ENCODE data around the gene SHKBP1. TPM values are rescaled to one million over a fixed set of nuclear protein-coding genes. Genes with fewer than 3 reads are reported as not detected.

The SHKBP1 gene
- total and polyA plus RNA-seq, 2 of the 13 experiments (the other 11 are each of a cell fraction or from before 2014, with no cell fraction given): 16.2 to 17.4 TPM

DNA sequence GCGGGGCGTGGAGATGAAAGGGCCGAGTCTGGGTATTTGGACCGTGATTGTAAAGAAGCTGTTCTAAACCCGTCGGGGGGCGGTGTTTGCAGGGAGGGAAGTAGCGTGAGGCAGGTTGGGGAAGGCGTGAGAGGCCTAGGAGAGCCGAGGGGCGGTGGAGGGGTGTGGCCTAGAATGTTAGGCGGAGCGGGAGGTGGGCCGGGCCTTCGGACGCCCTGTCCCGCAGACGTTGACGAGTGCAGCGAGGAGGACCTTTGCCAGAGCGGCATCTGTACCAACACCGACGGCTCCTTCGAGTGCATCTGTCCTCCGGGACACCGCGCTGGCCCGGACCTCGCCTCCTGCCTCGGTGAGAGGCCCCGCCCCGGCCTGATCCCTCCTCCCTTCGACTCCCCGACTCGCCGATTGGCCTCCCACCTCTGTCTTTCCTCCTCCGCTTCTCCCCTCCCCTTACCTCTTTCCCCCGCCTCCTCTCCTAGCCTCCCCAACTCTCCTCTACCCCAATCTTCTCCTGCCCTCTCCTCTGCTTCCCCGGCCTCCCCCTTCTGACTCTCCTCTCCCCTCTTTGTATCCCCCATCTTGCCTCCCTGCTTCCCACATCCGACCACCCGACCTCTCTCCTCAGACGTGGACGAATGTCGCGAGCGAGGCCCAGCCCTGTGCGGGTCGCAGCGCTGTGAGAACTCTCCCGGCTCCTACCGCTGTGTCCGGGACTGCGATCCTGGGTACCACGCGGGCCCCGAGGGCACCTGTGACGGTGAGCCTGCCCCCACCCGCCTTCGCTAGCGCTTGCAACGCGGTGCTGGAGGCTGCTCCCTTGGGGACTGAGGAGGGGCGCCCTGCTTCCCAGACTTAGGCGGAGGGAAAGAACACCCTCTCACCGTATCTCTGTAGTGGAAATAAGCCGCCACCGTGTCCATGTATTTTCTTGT is 37.3 kb downstream of the SHKBP1 start (continued):
- TF ChIP-seq, protein P1, sequence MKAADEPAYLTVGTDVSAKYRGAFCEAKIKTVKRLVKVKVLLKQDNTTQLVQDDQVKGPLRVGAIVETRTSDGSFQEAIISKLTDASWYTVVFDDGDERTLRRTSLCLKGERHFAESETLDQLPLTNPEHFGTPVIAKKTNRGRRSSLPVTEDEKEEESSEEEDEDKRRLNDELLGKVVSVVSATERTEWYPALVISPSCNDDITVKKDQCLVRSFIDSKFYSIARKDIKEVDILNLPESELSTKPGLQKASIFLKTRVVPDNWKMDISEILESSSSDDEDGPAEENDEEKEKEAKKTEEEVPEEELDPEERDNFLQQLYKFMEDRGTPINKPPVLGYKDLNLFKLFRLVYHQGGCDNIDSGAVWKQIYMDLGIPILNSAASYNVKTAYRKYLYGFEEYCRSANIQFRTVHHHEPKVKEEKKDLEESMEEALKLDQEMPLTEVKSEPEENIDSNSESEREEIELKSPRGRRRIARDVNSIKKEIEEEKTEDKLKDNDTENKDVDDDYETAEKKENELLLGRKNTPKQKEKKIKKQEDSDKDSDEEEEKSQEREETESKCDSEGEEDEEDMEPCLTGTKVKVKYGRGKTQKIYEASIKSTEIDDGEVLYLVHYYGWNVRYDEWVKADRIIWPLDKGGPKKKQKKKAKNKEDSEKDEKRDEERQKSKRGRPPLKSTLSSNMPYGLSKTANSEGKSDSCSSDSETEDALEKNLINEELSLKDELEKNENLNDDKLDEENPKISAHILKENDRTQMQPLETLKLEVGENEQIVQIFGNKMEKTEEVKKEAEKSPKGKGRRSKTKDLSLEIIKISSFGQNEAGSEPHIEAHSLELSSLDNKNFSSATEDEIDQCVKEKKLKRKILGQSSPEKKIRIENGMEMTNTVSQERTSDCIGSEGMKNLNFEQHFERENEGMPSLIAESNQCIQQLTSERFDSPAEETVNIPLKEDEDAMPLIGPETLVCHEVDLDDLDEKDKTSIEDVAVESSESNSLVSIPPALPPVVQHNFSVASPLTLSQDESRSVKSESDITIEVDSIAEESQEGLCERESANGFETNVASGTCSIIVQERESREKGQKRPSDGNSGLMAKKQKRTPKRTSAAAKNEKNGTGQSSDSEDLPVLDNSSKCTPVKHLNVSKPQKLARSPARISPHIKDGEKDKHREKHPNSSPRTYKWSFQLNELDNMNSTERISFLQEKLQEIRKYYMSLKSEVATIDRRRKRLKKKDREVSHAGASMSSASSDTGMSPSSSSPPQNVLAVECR (CRISPR knock-in tag; IDR thresholded peaks at IDR 0.05; ENCODE audit: borderline replicate concordance): 0 out of 2 replicates have a peak, but pooled peaks have one; percentile 36
- TF ChIP-seq ZBTB44 (CRISPR knock-in tag; IDR thresholded peaks at IDR 0.05) (no peak), ZNF720 (CRISPR knock-in tag; IDR thresholded peaks at IDR 0.05) (no peak), ATF1 (CRISPR knock-in tag; IDR thresholded peaks at IDR 0.05) (no peak), ZNF468 (CRISPR knock-in tag; IDR thresholded peaks at IDR 0.05) (no peak), ZNF343 (CRISPR knock-in tag; IDR thresholded peaks at IDR 0.05) (no peak), HNRNPK (IDR thresholded peaks at IDR 0.05; ENCODE audit: low read depth, low read length, poor library complexity, severe bottlenecking) (peak; percentile 78), ZNF704 (CRISPR knock-in tag; IDR thresholded peaks at IDR 0.05; ENCODE audit: borderline replicate concordance) (no peak)
- TF ChIP-seq, protein P2, sequence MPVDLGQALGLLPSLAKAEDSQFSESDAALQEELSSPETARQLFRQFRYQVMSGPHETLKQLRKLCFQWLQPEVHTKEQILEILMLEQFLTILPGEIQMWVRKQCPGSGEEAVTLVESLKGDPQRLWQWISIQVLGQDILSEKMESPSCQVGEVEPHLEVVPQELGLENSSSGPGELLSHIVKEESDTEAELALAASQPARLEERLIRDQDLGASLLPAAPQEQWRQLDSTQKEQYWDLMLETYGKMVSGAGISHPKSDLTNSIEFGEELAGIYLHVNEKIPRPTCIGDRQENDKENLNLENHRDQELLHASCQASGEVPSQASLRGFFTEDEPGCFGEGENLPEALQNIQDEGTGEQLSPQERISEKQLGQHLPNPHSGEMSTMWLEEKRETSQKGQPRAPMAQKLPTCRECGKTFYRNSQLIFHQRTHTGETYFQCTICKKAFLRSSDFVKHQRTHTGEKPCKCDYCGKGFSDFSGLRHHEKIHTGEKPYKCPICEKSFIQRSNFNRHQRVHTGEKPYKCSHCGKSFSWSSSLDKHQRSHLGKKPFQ (CRISPR knock-in tag; IDR thresholded peaks at IDR 0.05; ENCODE audit: insufficient replicate concordance): no peak
- TF ChIP-seq, protein P3, sequence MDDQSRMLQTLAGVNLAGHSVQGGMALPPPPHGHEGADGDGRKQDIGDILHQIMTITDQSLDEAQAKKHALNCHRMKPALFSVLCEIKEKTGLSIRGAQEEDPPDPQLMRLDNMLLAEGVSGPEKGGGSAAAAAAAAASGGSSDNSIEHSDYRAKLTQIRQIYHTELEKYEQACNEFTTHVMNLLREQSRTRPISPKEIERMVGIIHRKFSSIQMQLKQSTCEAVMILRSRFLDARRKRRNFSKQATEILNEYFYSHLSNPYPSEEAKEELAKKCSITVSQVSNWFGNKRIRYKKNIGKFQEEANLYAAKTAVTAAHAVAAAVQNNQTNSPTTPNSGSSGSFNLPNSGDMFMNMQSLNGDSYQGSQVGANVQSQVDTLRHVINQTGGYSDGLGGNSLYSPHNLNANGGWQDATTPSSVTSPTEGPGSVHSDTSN (CRISPR knock-in tag; IDR thresholded peaks at IDR 0.05; ENCODE audit: borderline replicate concordance): no peak
- TF ChIP-seq, protein P4, sequence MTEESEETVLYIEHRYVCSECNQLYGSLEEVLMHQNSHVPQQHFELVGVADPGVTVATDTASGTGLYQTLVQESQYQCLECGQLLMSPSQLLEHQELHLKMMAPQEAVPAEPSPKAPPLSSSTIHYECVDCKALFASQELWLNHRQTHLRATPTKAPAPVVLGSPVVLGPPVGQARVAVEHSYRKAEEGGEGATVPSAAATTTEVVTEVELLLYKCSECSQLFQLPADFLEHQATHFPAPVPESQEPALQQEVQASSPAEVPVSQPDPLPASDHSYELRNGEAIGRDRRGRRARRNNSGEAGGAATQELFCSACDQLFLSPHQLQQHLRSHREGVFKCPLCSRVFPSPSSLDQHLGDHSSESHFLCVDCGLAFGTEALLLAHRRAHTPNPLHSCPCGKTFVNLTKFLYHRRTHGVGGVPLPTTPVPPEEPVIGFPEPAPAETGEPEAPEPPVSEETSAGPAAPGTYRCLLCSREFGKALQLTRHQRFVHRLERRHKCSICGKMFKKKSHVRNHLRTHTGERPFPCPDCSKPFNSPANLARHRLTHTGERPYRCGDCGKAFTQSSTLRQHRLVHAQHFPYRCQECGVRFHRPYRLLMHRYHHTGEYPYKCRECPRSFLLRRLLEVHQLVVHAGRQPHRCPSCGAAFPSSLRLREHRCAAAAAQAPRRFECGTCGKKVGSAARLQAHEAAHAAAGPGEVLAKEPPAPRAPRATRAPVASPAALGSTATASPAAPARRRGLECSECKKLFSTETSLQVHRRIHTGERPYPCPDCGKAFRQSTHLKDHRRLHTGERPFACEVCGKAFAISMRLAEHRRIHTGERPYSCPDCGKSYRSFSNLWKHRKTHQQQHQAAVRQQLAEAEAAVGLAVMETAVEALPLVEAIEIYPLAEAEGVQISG (CRISPR knock-in tag; IDR thresholded peaks at IDR 0.05): no peak
- TF ChIP-seq, protein P5, sequence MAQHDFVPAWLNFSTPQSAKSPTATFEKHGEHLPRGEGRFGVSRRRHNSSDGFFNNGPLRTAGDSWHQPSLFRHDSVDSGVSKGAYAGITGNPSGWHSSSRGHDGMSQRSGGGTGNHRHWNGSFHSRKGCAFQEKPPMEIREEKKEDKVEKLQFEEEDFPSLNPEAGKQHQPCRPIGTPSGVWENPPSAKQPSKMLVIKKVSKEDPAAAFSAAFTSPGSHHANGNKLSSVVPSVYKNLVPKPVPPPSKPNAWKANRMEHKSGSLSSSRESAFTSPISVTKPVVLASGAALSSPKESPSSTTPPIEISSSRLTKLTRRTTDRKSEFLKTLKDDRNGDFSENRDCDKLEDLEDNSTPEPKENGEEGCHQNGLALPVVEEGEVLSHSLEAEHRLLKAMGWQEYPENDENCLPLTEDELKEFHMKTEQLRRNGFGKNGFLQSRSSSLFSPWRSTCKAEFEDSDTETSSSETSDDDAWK (CRISPR knock-in tag; IDR thresholded peaks at IDR 0.05): no peak
